Vagina (tissue), 2 donors: ENCODE results near the gene MOV10L1.

Source experiments
- CTCF ChIP-seq, 3 experiments: fragments of 450-650 bp in 2 of 3; fragments of 200-600 bp in 1 of 3; sonication (generic) in 1 of 3; IDR thresholded peaks; one replicate each; pipeline ENCODE4 v1.5.1; 2017 to 2019; ENCODE audit warnings: antibody characterized with exemption in 3 of 3, mild to moderate bottlenecking in 2 of 3, moderate library complexity in 2 of 3
- POLR2A ChIP-seq, 2 donors: fragments of 450-650 bp; IDR thresholded peaks; one replicate each; pipeline ENCODE4 v1.6.1; 2017; ENCODE audit warnings: antibody characterized with exemption in 2 of 2, mild to moderate bottlenecking in 2 of 2, moderate library complexity in 2 of 2

DNA sequence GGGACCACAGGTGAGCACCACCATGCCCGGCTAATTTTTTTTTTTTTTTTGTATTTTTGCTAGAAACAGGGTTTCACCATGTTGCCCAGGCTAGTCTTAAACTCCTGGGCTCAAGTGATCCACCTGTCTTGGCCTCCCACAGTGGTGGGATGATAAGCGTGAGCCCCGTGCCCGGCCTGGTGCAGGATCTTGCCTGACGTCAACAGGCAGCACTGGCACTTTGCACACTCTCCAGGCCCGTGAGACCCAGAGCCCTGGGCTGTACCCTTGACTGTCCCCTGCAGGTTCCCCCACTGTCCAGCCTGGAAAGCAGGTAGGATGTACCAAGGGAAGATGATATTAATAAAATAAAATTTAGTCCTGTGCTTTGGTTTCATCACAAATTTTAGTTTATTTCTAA lies 51.7 kb downstream of the MOV10L1 start:
- no peak for TF ChIP-seq CTCF (IDR thresholded peaks at IDR 0.05)
- no peak for TF ChIP-seq POLR2A (IDR thresholded peaks at IDR 0.05)
